K562 (cell line): ENCODE data around the gene LRRC3B. TPM values are rescaled to one million over a fixed set of nuclear protein-coding genes. Genes with fewer than 3 reads are reported as not detected.

Source experiments
- ATAC-seq: fragments of 200-7000 bp; cut with Tn5 transposase; 3 replicates; pipeline ENCODE4 v1.9.1; 2020; ENCODE audit warnings: moderate library complexity
- Bru-seq: library from RNA; stranded (reverse); fragments of 400-500 nt; gene quantifications from one replicate; lab custom pipeline; 2021; lab: Mats Ljungman, UMichigan
- BruChase-seq, 2 experiments: library from RNA; stranded (reverse); fragments of 400-500 nt; gene quantifications; one replicate each; lab custom pipeline; 2021; lab: Mats Ljungman, UMichigan
- BruUV-seq: library from RNA; stranded (reverse); fragments of 400-500 nt; replicated peaks from 2 replicates; lab custom pipeline; 2021; lab: Mats Ljungman, UMichigan
- CTCF ChIA-PET: fragments of 300-600 bp; formaldehyde crosslinking; extraction: SDS; loops from one replicate; lab custom pipeline; 2021; ENCODE audit warnings: low intra/inter-chr PET ratio; lab: Yijun Ruan, JAX
- POLR2A ChIA-PET: fragments of 300-600, 350-650 bp; sonication (Branson Sonifier 250); formaldehyde crosslinking; extraction: SDS; loops from one replicate; lab custom pipeline; 2021; ENCODE audit warnings: antibody characterized with exemption, inconsistent platforms; lab: Yijun Ruan, JAX
- DNase-seq, 4 experiments: peaks; one replicate each; pipeline versions ENCODE4 v3.0.0 to v3.0.0-alpha.2; 2011 to 2018; ENCODE audit warnings: low spot score in 3 of 4, mixed read lengths in 3 of 4; ENCODE audit errors: extremely low read depth in 1 of 4
- FAIRE-seq: peaks from 2 replicates; lab custom pipeline; 2011; peaks lifted over from hg19 to GRCh38; lab: Jason Lieb, UNC
- H2AFZ ChIP-seq: 2 replicates; pipeline ENCODE4 v1.6.0; 2011; ENCODE audit warnings: low read depth, low read length, control low read depth, inconsistent platforms
- H3K27ac ChIP-seq: fragments of 200-600 bp; 3 replicates; pipeline ENCODE4 v1.8.0; 2011; ENCODE audit warnings: low read depth, mild to moderate bottlenecking, control low read depth, inconsistent platforms, low read length, moderate library complexity, mixed read lengths; ENCODE audit errors: extremely low read depth
- H3K27me3 ChIP-seq, 2 experiments: fragments of 300-600 bp in 1 of 2; 2 replicates in 1 of 2; 3 replicates in 1 of 2; pipeline versions ENCODE4 v1.6.0 to v1.8.0; 2011; ENCODE audit warnings: inconsistent platforms in 2 of 2, low read length in 2 of 2, mild to moderate bottlenecking in 1 of 2, mixed read lengths in 1 of 2, moderate library complexity in 1 of 2; ENCODE audit not compliant: control insufficient read depth in 2 of 2, insufficient read depth in 2 of 2
- H3K36me3 ChIP-seq: fragments of 300-600 bp; 3 replicates; pipeline ENCODE4 v1.8.0; 2011; ENCODE audit warnings: mild to moderate bottlenecking, low read length, inconsistent platforms; ENCODE audit not compliant: control insufficient read depth, insufficient read depth
- H3K4me1 ChIP-seq, 2 experiments: fragments of 200-600 bp in 1 of 2; replicated peaks in 1 of 2; 2 replicates in 1 of 2; 3 replicates in 1 of 2; pipeline versions ENCODE4 v1.5.1 to v1.8.0; 2011; ENCODE audit warnings: inconsistent platforms in 2 of 2, low read length in 2 of 2, mild to moderate bottlenecking in 1 of 2, mixed read lengths in 1 of 2, moderate library complexity in 1 of 2; ENCODE audit not compliant: control insufficient read depth in 2 of 2, insufficient read depth in 2 of 2
- H3K4me2 ChIP-seq: 2 replicates; pipeline ENCODE4 v1.6.1; 2011; ENCODE audit warnings: low read length, control low read depth, inconsistent platforms, mixed read lengths; ENCODE audit not compliant: insufficient read depth
- H3K4me3 ChIP-seq: fragments of 200-600 bp; sonication (generic), shearing (Covaris generic); 2 replicates; pipeline ENCODE4 v1.5.1; 2016; ENCODE audit warnings: control low read depth, inconsistent platforms
- H3K79me2 ChIP-seq: fragments of 200-600 bp; 3 replicates; pipeline ENCODE4 v1.8.0; 2011; ENCODE audit warnings: low read length, inconsistent platforms; ENCODE audit not compliant: control insufficient read depth, insufficient read depth
- H3K9ac ChIP-seq, 2 experiments: 2 replicates each; pipeline versions ENCODE4 v1.6.0 to v1.6.1; 2011; ENCODE audit warnings: low read depth in 2 of 2, low read length in 2 of 2, control low read depth in 1 of 2, inconsistent platforms in 1 of 2, mild to moderate bottlenecking in 1 of 2, mixed read lengths in 1 of 2; ENCODE audit not compliant: insufficient read depth in 1 of 2
- H3K9me1 ChIP-seq: one replicate; pipeline ENCODE4 v1.6.0; 2011; ENCODE audit warnings: inconsistent platforms, mild to moderate bottlenecking, low read length, moderate library complexity; ENCODE audit not compliant: control insufficient read depth, insufficient read depth
- H3K9me3 ChIP-seq: replicated peaks from 2 replicates; pipeline ENCODE4 v1.5.1; 2011; ENCODE audit warnings: low read depth, low read length, inconsistent platforms; ENCODE audit not compliant: control insufficient read depth, insufficient read depth
- H4K20me1 ChIP-seq: replicated peaks from 2 replicates; pipeline ENCODE4 v1.6.1; 2011; ENCODE audit warnings: low read length, inconsistent platforms, mixed read lengths; ENCODE audit not compliant: control insufficient read depth, insufficient read depth
- MTA2 ChIP-seq: fragments of 450-650 bp; IDR thresholded peaks from 2 replicates; pipeline ENCODE4 v1.6.1; 2016; ENCODE audit warnings: low read depth
- SAP30 ChIP-seq: fragments of 200-600 bp; sonication (generic); IDR thresholded peaks from 2 replicates; pipeline ENCODE4 v1.6.1; 2012; ENCODE audit warnings: borderline replicate concordance, low read depth, mild to moderate bottlenecking, moderate library complexity, low read length, control low read depth, inconsistent platforms; ENCODE audit not compliant: insufficient read depth, poor library complexity, severe bottlenecking
- ZNF518B ChIP-seq: fragments of 250-450 bp; sonication (Bioruptor Pico); IDR thresholded peaks from 2 replicates; pipeline ENCODE4 v1.5.0; 2021; ENCODE audit warnings: mild to moderate bottlenecking, moderate library complexity
- WGBS: fragments of 100-300 bp; shearing (Covaris generic); methylation state at CpG from one replicate; pipeline ENCODE4 v1.1.6; 2016; ENCODE audit warnings: low coverage, mixed read lengths; ENCODE audit not compliant: insufficient coverage; ENCODE audit errors: missing lambda C conversion rate; 5-methylcytosine and 5-hydroxymethylcytosine counted together
- in situ Hi-C: fragments of 300-500 bp; cut with MboI; formaldehyde crosslinking; loops from 4 replicates; pipeline ENCODE4 v1.15.0; 2018; ENCODE audit warnings: inconsistent platforms, mixed read lengths
- intact Hi-C: fragments of 100-400 bp; cut with micrococcal nuclease; formaldehyde crosslinking; loops from 2 replicates; pipeline ENCODE4 v1.14.2; 2022
- long read RNA-seq, 3 experiments: library from polyadenylated mRNA in 2 of 3; library from RNA in 1 of 3; unstranded in 2 of 3; stranded (forward) in 1 of 3; transcript quantifications; one replicate each; pipeline ENCODE4 v2.0.0, GENCODE V29; 2019 to 2022
- polyA minus RNA-seq, 3 experiments: library from RNA; depleted of rRNA, polyadenylated mRNA; stranded (reverse); fragments of >200 nt; gene quantifications; 2 replicates each; pipeline ENCODE4 v1.2.3, GENCODE V29; 2011
- polyA plus RNA-seq, 8 experiments: library from polyadenylated mRNA; depleted of rRNA in 4 of 8; stranded (reverse) in 5 of 8; unstranded in 3 of 8; fragments of >200 nt; fragmentation: Nextera tagmentation in 2 of 8; fragmentation: Illumina TruSeq in 1 of 8; extraction: Ambion mirVana in 2 of 8; extraction: Trizol in 1 of 8; gene quantifications; 2 replicates each; pipeline versions ENCODE4 v1.2.1 to v1.2.3, GENCODE V29; 2011 to 2014; ENCODE audit warnings: inconsistent platforms in 1 of 8, missing spikeins in 1 of 8
- total RNA-seq, 7 experiments: library from RNA; depleted of rRNA in 6 of 7; stranded (reverse); fragments of >200 nt in 6 of 7; fragmentation: Illumina TruSeq in 2 of 7; extraction: Trizol in 2 of 7; gene quantifications; 2 replicates each; pipeline versions ENCODE4 v1.2.1 to v1.2.3, GENCODE V29; 2011 to 2021; ENCODE audit warnings: low replicate concordance in 1 of 7
- TF ChIP-seq, protein P1 (sequence below): fragments of 200-800 bp; sonication (Bioruptor generic); IDR thresholded peaks from 2 replicates; pipeline ENCODE4 v1.6.1; 2017; ENCODE audit warnings: missing genetic modification characterization, missing compliant biosample characterization
- TF ChIP-seq, protein P2 (sequence below): fragments of 450-650 bp; formaldehyde crosslinking; IDR thresholded peaks from 2 replicates; pipeline ENCODE4 v1.4.0; 2020; ENCODE audit warnings: mild to moderate bottlenecking, moderate library complexity
- TF ChIP-seq, protein P3 (sequence below): conservative IDR thresholded peaks from 2 replicates; pipeline ENCODE4 v1.6.1; 2011; ENCODE audit warnings: low read depth, mild to moderate bottlenecking, low read length; ENCODE audit not compliant: control insufficient read depth

LRRC3B gene
- total RNA-seq (2011; cell fraction: chromatin; rRNA removed; ENCODE audit: low replicate concordance) = not detected in 2 replicates
- total RNA-seq (2011; cell fraction: nucleolus; rRNA removed) = not detected in 2 replicates
- total RNA-seq (2011; cell fraction: nucleoplasm; rRNA removed) = not detected in 2 replicates
- total RNA-seq (2014; rRNA removed) (not detected in 2 replicates), total RNA-seq (2014; rRNA removed; fragmentation: Illumina TruSeq; extraction: Trizol) (not detected in 2 replicates), total RNA-seq (2015; rRNA removed; fragmentation: Illumina TruSeq; extraction: Trizol) (under 0.01 TPM in 1 of 2 replicates, not detected in the other), total RNA-seq (2021) (not detected in 2 replicates), polyA plus RNA-seq (2011; rRNA removed) (0.33 TPM in 1 of 2 replicates, not detected in the other), polyA plus RNA-seq (2014; fragmentation: Illumina TruSeq; extraction: Trizol) (not detected in 2 replicates), polyA plus RNA-seq (2014; fragmentation: Nextera tagmentation; extraction: Ambion mirVana) (not detected), polyA plus RNA-seq (2014; rRNA removed) (not detected in 2 replicates), polyA minus RNA-seq (2011; rRNA and poly(A)+ RNA removed) (0.07 TPM in 1 of 2 replicates, not detected in the other), Bru-seq, nascent RNA (not detected), BruChase-seq, experiment 1, labeled RNA remaining after a 2-hour chase (percentile 5 among the genes with signal in this experiment), BruChase-seq, experiment 2, labeled RNA remaining after a 6-hour chase (percentile 1 among the genes with signal in this experiment)
- 0.04 TPM in 1 of 2 replicates, not detected in the other for polyA plus RNA-seq (2011; cell fraction: cytosol; rRNA removed)
- polyA plus RNA-seq (2011; cell fraction: nucleus; rRNA removed) = 0.17 and 0.32 TPM in 2 replicates
- 0.01 and 0.04 TPM in 2 replicates for polyA plus RNA-seq (2012)
- polyA minus RNA-seq (2011; cell fraction: cytosol; rRNA and poly(A)+ RNA removed) = not detected in 2 replicates
- polyA minus RNA-seq (2011; cell fraction: nucleus; rRNA and poly(A)+ RNA removed) = not detected in 2 replicates
- long read RNA-seq, experiment 1 = 0 reads
- long read RNA-seq, experiment 2 = 0 reads
- long read RNA-seq, experiment 3 = 0 reads

- Histone ChIP-seq H3K79me2 (no peaks in the 10 kb centered on the region), H3K4me1 (no peaks in the 10 kb centered on the region), H3K36me3 (no peaks in the 10 kb centered on the region), H3K9ac (no peak within 1 kb of the TSS), H3K27ac (no peak within 1 kb of the TSS), H3K27me3 (no peaks in the 10 kb centered on the region), H3K4me2 (no peak within 1 kb of the TSS), H3K9me1 (no peaks in the 10 kb centered on the region), H4K20me1 (no peaks in the 10 kb centered on the region), H3K9me3 (no peaks in the 10 kb centered on the region), H3K4me3 (no peak within 1 kb of the TSS), H2AFZ (no peak within 1 kb of the TSS)
- FAIRE-seq (no peak), ATAC-seq (no peak), DNase-seq (no peak)
- intact Hi-C loops = no loop called here
- in situ Hi-C loops = no loop called here
- ChIA-PET POLR2A (no interaction called here), CTCF (no interaction called here)
- BruUV-seq = no TSS peak
- WGBS = 6% methylated on average over 60 of the region's 72 CpGs
- TF ChIP-seq SAP30 = no peak
- TF ChIP-seq, protein P1, sequence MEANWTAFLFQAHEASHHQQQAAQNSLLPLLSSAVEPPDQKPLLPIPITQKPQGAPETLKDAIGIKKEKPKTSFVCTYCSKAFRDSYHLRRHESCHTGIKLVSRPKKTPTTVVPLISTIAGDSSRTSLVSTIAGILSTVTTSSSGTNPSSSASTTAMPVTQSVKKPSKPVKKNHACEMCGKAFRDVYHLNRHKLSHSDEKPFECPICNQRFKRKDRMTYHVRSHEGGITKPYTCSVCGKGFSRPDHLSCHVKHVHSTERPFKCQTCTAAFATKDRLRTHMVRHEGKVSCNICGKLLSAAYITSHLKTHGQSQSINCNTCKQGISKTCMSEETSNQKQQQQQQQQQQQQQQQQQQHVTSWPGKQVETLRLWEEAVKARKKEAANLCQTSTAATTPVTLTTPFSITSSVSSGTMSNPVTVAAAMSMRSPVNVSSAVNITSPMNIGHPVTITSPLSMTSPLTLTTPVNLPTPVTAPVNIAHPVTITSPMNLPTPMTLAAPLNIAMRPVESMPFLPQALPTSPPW (CRISPR knock-in tag) = no peak
- TF ChIP-seq, protein P2, sequence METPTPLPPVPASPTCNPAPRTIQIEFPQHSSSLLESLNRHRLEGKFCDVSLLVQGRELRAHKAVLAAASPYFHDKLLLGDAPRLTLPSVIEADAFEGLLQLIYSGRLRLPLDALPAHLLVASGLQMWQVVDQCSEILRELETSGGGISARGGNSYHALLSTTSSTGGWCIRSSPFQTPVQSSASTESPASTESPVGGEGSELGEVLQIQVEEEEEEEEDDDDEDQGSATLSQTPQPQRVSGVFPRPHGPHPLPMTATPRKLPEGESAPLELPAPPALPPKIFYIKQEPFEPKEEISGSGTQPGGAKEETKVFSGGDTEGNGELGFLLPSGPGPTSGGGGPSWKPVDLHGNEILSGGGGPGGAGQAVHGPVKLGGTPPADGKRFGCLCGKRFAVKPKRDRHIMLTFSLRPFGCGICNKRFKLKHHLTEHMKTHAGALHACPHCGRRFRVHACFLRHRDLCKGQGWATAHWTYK (CRISPR knock-in tag) = no peak
- TF ChIP-seq, protein P3, sequence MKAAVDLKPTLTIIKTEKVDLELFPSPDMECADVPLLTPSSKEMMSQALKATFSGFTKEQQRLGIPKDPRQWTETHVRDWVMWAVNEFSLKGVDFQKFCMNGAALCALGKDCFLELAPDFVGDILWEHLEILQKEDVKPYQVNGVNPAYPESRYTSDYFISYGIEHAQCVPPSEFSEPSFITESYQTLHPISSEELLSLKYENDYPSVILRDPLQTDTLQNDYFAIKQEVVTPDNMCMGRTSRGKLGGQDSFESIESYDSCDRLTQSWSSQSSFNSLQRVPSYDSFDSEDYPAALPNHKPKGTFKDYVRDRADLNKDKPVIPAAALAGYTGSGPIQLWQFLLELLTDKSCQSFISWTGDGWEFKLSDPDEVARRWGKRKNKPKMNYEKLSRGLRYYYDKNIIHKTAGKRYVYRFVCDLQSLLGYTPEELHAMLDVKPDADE = no peak
- no peak for TF ChIP-seq ZNF518B (CRISPR knock-in tag)
- TF ChIP-seq MTA2 = no peak
These were observed at the start of gene LRRC3B for GRCh38 chr3:26622621-26623418. TSS of gene LRRC3B (plus strand) at chr3:26622772. CDS start at chr3:26709673, 86,901 bp downstream.
